Measurements from ENCODE around the gene ZG16B. TPM values are rescaled to one million over a fixed set of nuclear protein-coding genes. Genes with fewer than 3 reads are reported as not detected.

ZG16B gene
- total and polyA plus RNA-seq, 2 of the 8 experiments (the other 6 are each of a cell fraction or from before 2014, with no cell fraction given): 0.11 TPM; not detected in 1

GRCh38 chr16:2817340-2818271, 12.5 kb upstream of the ZG16B start (continued):
- TF ChIP-seq CTCF (IDR thresholded peaks at IDR 0.05; ENCODE audit: control extremely low read depth in 1 of 3, insufficient read depth in 1 of 3, low read depth in 1 of 3, low read length in 3 of 3) (no peak), PHF8 (conservative IDR thresholded peaks at IDR 0.05; ENCODE audit: low read depth, low read length) (no peak), TAF1 (IDR thresholded peaks at IDR 0.05; ENCODE audit: low read depth, low read length) (no peak), CTBP2 (IDR thresholded peaks at IDR 0.05; ENCODE audit: borderline replicate concordance, insufficient read depth, insufficient read length, low read length) (no peak)

Measured in H1 (cell line).